GM19043 (cell line): ENCODE measurements around the gene SPIB.
"Not testable (repeated sequence)": the region's sequence is repeated elsewhere in the genome, so short reads cannot be mapped to it uniquely, and the experiment has no call there.

Source experiments
- ATAC-seq: cut with Tn5 transposase; IDR thresholded peaks from one replicate; pipeline ENCODE4 v1.9.1; 2021; ENCODE audit warnings: low read depth; ENCODE audit not compliant: unreplicated experiment

The SPIB gene

DNA sequence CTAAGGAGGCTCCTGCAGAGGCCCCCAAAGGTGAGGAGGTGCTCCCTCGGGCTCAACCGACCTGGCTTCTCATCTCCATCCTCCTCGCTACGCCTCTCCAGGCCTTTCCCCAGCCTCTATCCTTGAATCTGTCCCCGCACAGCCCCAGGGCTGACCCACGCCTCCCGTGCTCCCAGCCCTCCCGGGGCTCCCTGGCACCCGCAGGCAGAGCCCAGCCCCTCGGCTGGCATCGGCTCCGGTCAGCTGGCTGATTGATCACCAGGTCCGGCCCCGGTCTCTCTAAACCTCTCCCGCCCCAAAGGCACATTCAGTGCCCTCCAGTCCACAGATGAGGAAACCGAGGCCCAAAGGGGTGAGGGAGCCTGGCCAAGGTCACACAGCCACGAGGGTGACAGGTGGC, 16.5 kb downstream of the SPIB start:
- ATAC-seq: no peak

- no peak for ATAC-seq
Measured at GRCh38 chr19:50435627-50436026, 16.9 kb downstream of the SPIB start.

DNA sequence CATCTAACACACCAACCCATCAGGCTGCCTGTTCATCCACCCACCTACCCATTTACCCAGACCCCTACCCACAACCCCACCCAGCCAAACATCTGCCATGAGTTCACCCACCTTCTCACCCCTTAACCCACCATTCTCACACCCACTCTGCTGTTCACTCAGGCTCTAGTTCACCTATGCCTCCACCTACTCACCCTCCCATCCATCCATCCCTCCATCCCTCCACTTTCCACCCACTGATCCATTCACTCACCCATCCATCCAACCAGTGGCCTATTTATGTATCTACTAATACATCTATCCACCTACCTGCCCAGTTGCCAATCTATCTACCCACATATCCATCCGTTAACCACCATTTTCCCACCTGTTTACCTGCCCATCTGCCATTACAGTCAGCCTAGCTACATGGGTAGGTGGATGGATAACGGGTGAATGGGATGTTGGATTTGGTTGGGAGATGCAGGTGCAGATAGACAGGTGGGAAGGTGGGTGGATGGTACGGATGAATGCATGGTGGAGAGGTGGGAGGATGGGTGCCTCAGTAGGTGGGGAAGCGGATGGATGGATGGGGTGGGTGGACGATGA, 19.2 kb downstream of the SPIB start:
- ATAC-seq: no peak

GRCh38 chr19:50439130-50439529, 20.4 kb downstream of the SPIB start:
- ATAC-seq: not testable (repeated sequence)

DNA sequence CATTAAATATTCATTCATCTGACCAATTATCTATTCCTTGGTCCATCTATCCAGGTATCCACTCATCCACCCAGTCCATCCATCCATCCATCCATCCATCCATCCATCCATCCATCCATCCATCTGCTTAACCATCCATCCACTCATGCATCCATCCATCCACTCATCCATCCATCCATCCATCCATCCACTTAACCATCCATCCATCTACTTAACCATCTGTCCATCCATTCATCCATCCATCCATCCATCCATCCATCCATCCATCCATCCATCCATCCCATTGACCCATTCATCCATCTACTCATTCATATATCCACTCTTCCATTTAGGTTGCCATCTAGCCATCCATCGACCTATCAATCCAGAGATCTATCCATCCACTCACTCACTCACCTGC, 25.3 kb downstream of the SPIB start:
- no peak for ATAC-seq

- no peak for ATAC-seq
Measured at GRCh38 chr19:50447053-50447452, 28.3 kb downstream of the SPIB start.

GRCh38 chr19:50447750-50448149, 29.0 kb downstream of the SPIB start:
- ATAC-seq: no peak

GRCh38 chr19:50449236-50449899, 30.6 kb downstream of the SPIB start:
- no peak for ATAC-seq

DNA sequence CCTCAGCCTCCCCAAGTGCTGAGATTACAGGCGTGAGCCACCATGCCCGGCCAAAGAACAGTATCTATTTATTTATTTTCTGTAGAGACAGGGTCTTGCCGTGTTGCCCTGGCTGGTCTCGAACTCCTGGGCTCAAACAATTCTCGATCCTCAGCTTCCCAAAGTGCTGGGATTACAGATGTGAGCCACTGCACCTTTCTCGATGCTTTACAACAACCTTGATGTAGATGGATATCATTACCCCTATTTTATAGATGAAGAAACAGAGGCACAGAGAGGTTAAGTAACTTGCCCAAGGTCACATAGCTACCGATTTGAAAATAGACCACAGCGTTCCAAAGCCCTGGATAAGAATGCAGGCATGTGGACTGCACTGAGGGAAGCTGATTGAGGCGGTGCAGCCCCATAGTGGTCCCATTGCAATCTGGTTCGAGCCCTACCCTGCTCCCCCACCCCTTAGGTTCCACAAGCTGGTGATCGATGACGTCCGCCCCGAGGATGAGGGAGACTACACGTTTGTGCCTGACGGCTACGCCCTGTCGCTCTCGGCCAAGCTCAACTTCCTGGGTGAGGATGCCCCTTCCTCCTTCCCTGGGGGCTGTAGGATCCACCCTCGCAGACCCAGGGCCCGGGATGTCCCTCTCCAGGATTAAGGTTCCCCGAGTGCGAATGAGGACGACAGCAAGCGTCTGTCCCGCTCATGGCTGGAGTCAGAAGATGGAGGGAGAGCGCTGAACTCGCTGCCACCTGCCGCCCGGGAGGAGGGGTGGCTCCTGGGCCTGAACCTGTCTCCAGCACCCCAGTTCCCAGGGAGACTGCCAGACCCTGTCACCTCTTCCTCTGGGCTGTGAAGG, 31.9 kb downstream of the SPIB start:
- no peak for ATAC-seq

GRCh38 chr19:50451223-50451534, 32.4 kb downstream of the SPIB start:
- no peak for ATAC-seq

DNA sequence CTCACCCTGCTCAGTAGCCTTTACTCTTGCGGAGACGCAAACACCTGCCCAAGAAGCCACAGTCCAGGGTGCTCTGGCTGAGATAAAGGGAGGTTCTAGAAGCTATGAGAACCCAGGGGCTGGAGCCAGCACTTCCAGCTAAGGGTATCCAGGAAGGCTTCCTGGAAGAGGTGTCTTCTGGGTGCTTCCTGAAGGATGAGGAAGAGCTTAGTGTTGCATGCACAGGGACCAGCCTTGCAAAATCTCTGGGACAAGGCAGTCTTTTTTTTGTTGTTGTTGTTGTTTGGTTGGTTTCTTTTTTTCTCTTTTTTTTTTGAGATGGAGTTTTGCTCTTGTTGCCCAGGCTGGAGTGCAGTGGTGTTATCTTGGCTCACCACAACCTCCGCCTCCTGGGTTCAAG, 34.5 kb downstream of the SPIB start:
- no peak for ATAC-seq

GRCh38 chr19:50455992-50456391, 37.3 kb downstream of the SPIB start:
- ATAC-seq: no peak

DNA sequence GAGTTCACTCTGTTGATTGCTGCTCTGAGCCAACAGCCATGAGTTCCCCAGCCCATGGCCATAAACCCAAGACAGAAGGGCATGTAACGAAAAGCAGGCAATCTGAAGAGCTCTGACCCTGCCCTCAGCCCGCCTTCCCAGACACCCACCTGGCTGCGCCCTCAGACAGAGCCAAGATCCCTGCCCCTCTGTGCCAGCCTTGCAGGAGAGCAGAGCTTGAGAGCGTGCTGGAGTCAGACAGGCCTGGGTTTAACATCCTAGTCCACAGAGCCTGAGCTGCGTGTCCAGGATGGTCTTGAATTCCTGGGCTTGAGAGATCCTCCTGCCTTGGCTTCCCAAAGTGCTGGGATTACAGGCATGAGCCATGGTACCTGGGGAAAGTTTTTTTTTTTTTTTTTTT, 38.6 kb downstream of the SPIB start:
- ATAC-seq: no peak

GRCh38 chr19:50458396-50459066, 39.8 kb downstream of the SPIB start:
- ATAC-seq: no peak

DNA sequence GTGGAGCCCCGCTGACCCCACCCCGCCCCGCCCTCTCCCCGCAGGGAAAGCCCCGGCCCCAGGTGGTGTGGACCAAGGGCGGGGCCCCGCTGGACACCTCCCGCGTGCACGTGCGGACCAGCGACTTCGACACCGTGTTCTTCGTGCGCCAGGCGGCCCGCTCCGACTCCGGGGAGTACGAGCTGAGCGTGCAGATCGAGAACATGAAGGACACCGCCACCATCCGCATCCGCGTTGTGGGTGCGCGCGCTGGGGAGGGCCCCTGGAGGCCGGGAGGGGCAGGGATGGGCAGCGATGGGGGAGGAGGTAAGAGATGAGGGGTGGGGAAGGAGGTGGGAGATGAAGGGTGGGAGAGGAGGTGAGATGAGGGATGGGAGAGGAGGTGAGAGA, 40.3 kb downstream of the SPIB start:
- ATAC-seq: no peak

GRCh38 chr19:50459638-50460037, 40.9 kb downstream of the SPIB start:
- no peak for ATAC-seq

- no peak for ATAC-seq
Measured at GRCh38 chr19:50460161-50460765, 41.5 kb downstream of the SPIB start.

GRCh38 chr19:50461066-50461875, 42.5 kb downstream of the SPIB start:
- ATAC-seq: no peak

DNA sequence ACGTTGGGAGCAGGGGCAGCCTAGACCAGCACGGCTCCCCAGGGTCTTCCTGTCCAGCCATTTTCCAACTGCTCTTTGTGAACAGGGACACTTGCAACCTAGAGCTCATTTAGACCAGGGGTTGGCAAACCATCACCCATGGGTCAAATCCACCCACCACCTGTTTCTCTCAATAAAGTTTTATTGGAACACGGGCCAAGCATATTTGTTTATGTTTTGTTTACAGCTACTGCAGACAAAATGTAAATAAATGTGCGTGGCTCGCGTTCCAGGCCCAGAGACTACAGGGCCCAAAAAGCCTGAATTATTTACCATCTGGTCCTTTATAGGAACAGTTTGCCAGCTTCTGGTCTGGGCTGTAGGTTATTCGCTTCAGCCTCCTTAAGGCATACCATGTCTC, 44.2 kb downstream of the SPIB start:
- no peak for ATAC-seq

DNA sequence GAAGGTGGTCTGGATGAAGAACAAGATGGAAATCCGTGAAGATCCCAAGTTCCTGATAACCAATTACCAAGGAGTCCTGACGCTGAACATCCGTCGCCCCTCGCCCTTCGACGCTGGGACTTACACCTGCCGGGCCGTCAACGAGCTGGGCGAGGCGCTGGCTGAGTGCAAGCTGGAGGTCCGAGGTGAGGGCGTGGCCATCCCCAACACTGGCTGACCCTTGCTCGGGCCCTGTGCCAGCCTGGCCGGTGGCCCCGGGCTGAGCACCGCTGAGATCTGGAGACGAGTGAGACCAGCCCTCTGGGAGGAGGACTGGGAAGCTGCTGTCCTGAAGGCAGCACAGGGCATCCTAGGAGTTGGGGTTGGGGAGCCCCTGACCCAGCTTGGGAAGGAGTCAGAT, 45.6 kb downstream of the SPIB start:
- ATAC-seq: no peak
